SK-N-SH (cell line): Measurements from ENCODE around the gene RASSF8. TPM values are rescaled to one million over a fixed set of nuclear protein-coding genes. Genes with fewer than 3 reads are reported as not detected.

Experiments
- CTCF ChIA-PET: fragments of 300-600, 350-600 bp; formaldehyde crosslinking; extraction: SDS; loops from one replicate; lab custom pipeline; 2021; lab: Yijun Ruan, JAX
- POLR2A ChIA-PET: fragments of 350-600 bp; sonication (Branson Sonifier 250); formaldehyde crosslinking; extraction: SDS; loops from one replicate; lab custom pipeline; 2020; ENCODE audit warnings: antibody characterized with exemption, inconsistent platforms; lab: Yijun Ruan, JAX
- DNase-seq: peaks from one replicate; pipeline ENCODE4 v3.0.0; 2012
- H2AFZ ChIP-seq: fragments of 200-600 bp; sonication (generic); 2 replicates; pipeline ENCODE4 v1.8.1; 2016; ENCODE audit warnings: antibody characterized with exemption, mild to moderate bottlenecking, low read depth
- H3F3A ChIP-seq: fragments of 200-600 bp; sonication (generic); replicated peaks from 2 replicates; pipeline ENCODE3; 2016; ENCODE audit warnings: antibody characterized with exemption, mild to moderate bottlenecking; ENCODE audit not compliant: insufficient read depth
- H3K27ac ChIP-seq, 2 experiments: fragments of 200-500 bp in 1 of 2; fragments of 200-600 bp in 1 of 2; sonication (Bioruptor generic) in 1 of 2; sonication (generic), shearing (Covaris generic) in 1 of 2; 2 replicates each; pipeline versions ENCODE4 v1.5.1 to v1.6.1; 2014 to 2016; ENCODE audit warnings: low read depth in 2 of 2, inconsistent platforms in 1 of 2, low read length in 1 of 2, mild to moderate bottlenecking in 1 of 2, mixed read lengths in 1 of 2
- H3K27me3 ChIP-seq: fragments of 200-600 bp; sonication (generic), shearing (Covaris generic); 2 replicates; pipeline ENCODE4 v1.6.1; 2016; ENCODE audit warnings: mixed run types; ENCODE audit not compliant: insufficient read depth
- H3K36me3 ChIP-seq, 2 experiments: fragments of 200-500 bp in 1 of 2; fragments of 200-600 bp in 1 of 2; sonication (Bioruptor generic) in 1 of 2; sonication (generic) in 1 of 2; replicated peaks in 1 of 2; 2 replicates each; pipeline versions ENCODE3 to v1.5.1; 2014 to 2016; ENCODE audit warnings: low read length in 1 of 2, mild to moderate bottlenecking in 1 of 2; ENCODE audit not compliant: insufficient read depth in 2 of 2, control insufficient read depth in 1 of 2
- H3K4me1 ChIP-seq, 2 experiments: fragments of 200-500 bp in 1 of 2; fragments of 200-600 bp in 1 of 2; sonication (Bioruptor generic) in 1 of 2; sonication (generic), shearing (Covaris generic) in 1 of 2; 2 replicates each; pipeline versions ENCODE4 v1.5.1 to v1.6.1; 2014 to 2016; ENCODE audit warnings: low read depth in 1 of 2, low read length in 1 of 2, mixed run types in 1 of 2; ENCODE audit not compliant: insufficient read depth in 2 of 2, control insufficient read depth in 1 of 2
- H3K4me2 ChIP-seq: fragments of 200-600 bp; sonication (generic), shearing (Covaris generic); 2 replicates; pipeline ENCODE4 v1.6.1; 2017; ENCODE audit warnings: mixed run types
- H3K4me3 ChIP-seq, 2 experiments: fragments of 200-500 bp in 1 of 2; fragments of 200-600 bp in 1 of 2; sonication (Bioruptor generic) in 1 of 2; sonication (generic), shearing (Covaris generic) in 1 of 2; 2 replicates each; pipeline versions ENCODE4 v1.5.1 to v1.8.1; 2014 to 2016; ENCODE audit warnings: low read depth in 2 of 2, inconsistent platforms in 1 of 2, low read length in 1 of 2, mild to moderate bottlenecking in 1 of 2, mixed read lengths in 1 of 2, moderate library complexity in 1 of 2
- H3K79me2 ChIP-seq: fragments of 200-600 bp; sonication (generic); 2 replicates; pipeline ENCODE4 v1.8.1; 2017; ENCODE audit warnings: mild to moderate bottlenecking; ENCODE audit not compliant: insufficient read depth
- H3K9ac ChIP-seq: fragments of 200-600 bp; sonication (generic); 2 replicates; pipeline ENCODE4 v1.6.1; 2017; ENCODE audit warnings: mixed run types
- H3K9me2 ChIP-seq: fragments of 200-600 bp; sonication (generic); 2 replicates; pipeline ENCODE4 v1.6.1; 2017; ENCODE audit warnings: mixed run types
- H3K9me3 ChIP-seq: fragments of 200-600 bp; sonication (generic); 2 replicates; pipeline ENCODE4 v1.6.1; 2017; ENCODE audit warnings: mixed run types, mild to moderate bottlenecking, moderate library complexity
- H4K20me1 ChIP-seq: fragments of 200-600 bp; sonication (generic); 2 replicates; pipeline ENCODE4 v1.6.1; 2017; ENCODE audit warnings: mild to moderate bottlenecking, mixed run types; ENCODE audit not compliant: insufficient read depth
- EP300 ChIP-seq, 2 experiments: IDR thresholded peaks; 2 replicates each; pipeline versions ENCODE4 v1.4.0 to v1.6.1; 2012; ENCODE audit warnings: borderline replicate concordance in 1 of 2, low read depth in 1 of 2, low read length in 1 of 2
- EZH2phosphoT487 ChIP-seq: fragments of 200-600 bp; sonication (generic); IDR thresholded peaks from 2 replicates; pipeline ENCODE4 v1.6.1; 2017; ENCODE audit warnings: low read depth, mixed run types, mild to moderate bottlenecking, antibody characterized with exemption, moderate library complexity, borderline replicate concordance
- FOXJ3 ChIP-seq: sonication (generic); formaldehyde crosslinking; IDR thresholded peaks from 2 replicates; pipeline ENCODE4 v1.5.1; 2020; ENCODE audit warnings: mild to moderate bottlenecking, missing genetic modification reagents
- GABPA ChIP-seq: IDR thresholded peaks from 2 replicates; pipeline ENCODE4 v1.4.0; 2012; ENCODE audit warnings: low read depth, mild to moderate bottlenecking
- JUND ChIP-seq: IDR thresholded peaks from 2 replicates; pipeline ENCODE4 v1.4.0; 2012
- MAX ChIP-seq: IDR thresholded peaks from 2 replicates; pipeline ENCODE4 v1.4.0; 2012; ENCODE audit warnings: low read depth
- PBX3 ChIP-seq: IDR thresholded peaks from 2 replicates; pipeline ENCODE4; 2012
- POLR2AphosphoS5 ChIP-seq: IDR thresholded peaks from 2 replicates; pipeline ENCODE4 v1.6.1; 2012; ENCODE audit warnings: low read depth, low read length
- RCOR1 ChIP-seq: fragments of 150-350 bp; IDR thresholded peaks from 2 replicates; pipeline ENCODE4 v1.6.1; 2017; ENCODE audit warnings: antibody characterized with exemption, low read length
- RXRA ChIP-seq: IDR thresholded peaks from 2 replicates; pipeline ENCODE4 v1.4.0; 2012; ENCODE audit warnings: low read depth, mild to moderate bottlenecking, borderline replicate concordance
- SIN3A ChIP-seq: IDR thresholded peaks from 2 replicates; pipeline ENCODE4 v1.6.1; 2012; ENCODE audit warnings: low read depth, mild to moderate bottlenecking, low read length, moderate library complexity, borderline replicate concordance
- TAF1 ChIP-seq: IDR thresholded peaks from 2 replicates; pipeline ENCODE4 v1.6.1; 2012; ENCODE audit warnings: low read depth, mild to moderate bottlenecking, low read length, moderate library complexity, borderline replicate concordance
- USF1 ChIP-seq: IDR thresholded peaks from 2 replicates; pipeline ENCODE4 v1.4.0; 2012; ENCODE audit warnings: low read depth, borderline replicate concordance
- USF2 ChIP-seq: fragments of 150-350 bp; IDR thresholded peaks from 2 replicates; pipeline ENCODE4 v1.6.1; 2017; ENCODE audit warnings: antibody characterized with exemption, low read length, low read depth, borderline replicate concordance
- ZBTB33 ChIP-seq: IDR thresholded peaks from 2 replicates; pipeline ENCODE4 v1.4.0; 2012; ENCODE audit warnings: low read depth, borderline replicate concordance
- WGBS: methylation state at CpG from one replicate; pipeline ENCODE4 v1.1.6; 2017; ENCODE audit warnings: low lambda C conversion rate; 5-methylcytosine and 5-hydroxymethylcytosine counted together
- polyA plus RNA-seq, 3 experiments: library from polyadenylated mRNA; depleted of rRNA; stranded (reverse); fragments of >200 nt; gene quantifications; 2 replicates each; pipeline ENCODE4 v1.2.3, GENCODE V29; 2012

Gene RASSF8
- polyA plus RNA-seq, 1 of the 3 experiments (the other 2 are of a cell fraction) = 15.3 TPM

- no peak for TF ChIP-seq ZBTB33
- TF ChIP-seq PBX3 = no peak
- no peak for TF ChIP-seq SIN3A
- no peak for TF ChIP-seq EP300 (IDR thresholded peaks at IDR 0.05; ENCODE audit: borderline replicate concordance in 1 of 2, low read depth in 1 of 2, low read length in 1 of 2)
- TF ChIP-seq TAF1 = no peak
Measured at GRCh38 chr12:26018926-26019325, 60.4 kb downstream of the RASSF8 start (continued).

GRCh38 chr12:26021534-26021933, 63.1 kb downstream of the RASSF8 start:
- H2AFZ ChIP-seq = no peak overlapping the region
- H3K9ac ChIP-seq = no peak overlapping the region
- peaks cover 94% of the 10 kb centered on the region for H3K79me2 ChIP-seq
- H3K9me2 ChIP-seq = no peaks in the 10 kb centered on the region
- H3K4me3 ChIP-seq = no peak overlapping the region
- peaks cover 16% of the 10 kb centered on the region for H4K20me1 ChIP-seq
- ChIA-PET CTCF (interaction anchor here (0.6 to 2.2 kb wide), 5 partner anchors 7 to 620 kb away, joined by 3 to 13 read pairs (median 3); no protein-coding TSS in a partner anchor), POLR2A (no interaction called here)
- no peak for TF ChIP-seq ZBTB33
- H3F3A ChIP-seq = peaks cover 8% of the 10 kb centered on the region
- no peaks in the 10 kb centered on the region for H3K27me3 ChIP-seq
- DNase-seq = no peak
- WGBS = 100% methylated on average over 2 of the region's 2 CpGs
- peaks cover 0 to 29% of the 10 kb centered on the region in 2 experiments for H3K36me3 ChIP-seq
- peaks cover 0 to 8% of the 10 kb centered on the region in 2 experiments; a peak in 2 of 4 replicates for H3K4me1 ChIP-seq
- no peaks in the 10 kb centered on the region for H3K9me3 ChIP-seq
- H3K27ac ChIP-seq = no peak overlapping the region
- H3K4me2 ChIP-seq = no peak overlapping the region

- no peaks in the 10 kb centered on the region for H3K9me2 ChIP-seq
- H4K20me1 ChIP-seq = peaks cover 13% of the 10 kb centered on the region
- POLR2A ChIA-PET = no interaction called here
- peaks cover 12% of the 10 kb centered on the region for H3F3A ChIP-seq
- no peaks in the 10 kb centered on the region for H3K27me3 ChIP-seq
- peaks cover 0 to 5% of the 10 kb centered on the region in 2 experiments; a peak in 2 of 4 replicates for H3K4me1 ChIP-seq
- no peaks in the 10 kb centered on the region for H3K9me3 ChIP-seq
- no peak overlapping the region for H3K4me2 ChIP-seq
- 91% methylated on average over 3 of the region's 3 CpGs for WGBS
- H3K9ac ChIP-seq = no peak overlapping the region
- H3K27ac ChIP-seq = no peak overlapping the region
- no peak overlapping the region for H3K4me3 ChIP-seq
- peaks cover 94% of the 10 kb centered on the region for H3K79me2 ChIP-seq
- DNase-seq = no peak
- no peak overlapping the region for H2AFZ ChIP-seq
- CTCF ChIA-PET = interaction anchor here (1.7 kb wide), 1 partner anchor 62 kb away, joined by 7 read pairs; no protein-coding TSS in a partner anchor
- peaks cover 0 to 29% of the 10 kb centered on the region in 2 experiments for H3K36me3 ChIP-seq
- no peak for TF ChIP-seq MAX
- no peak for TF ChIP-seq TAF1
- TF ChIP-seq POLR2AphosphoS5 = no peak
- TF ChIP-seq RXRA = no peak
- TF ChIP-seq EP300 (IDR thresholded peaks at IDR 0.05; ENCODE audit: borderline replicate concordance in 1 of 2, low read depth in 1 of 2, low read length in 1 of 2) = no peak
- no peak for TF ChIP-seq RCOR1
- no peak for TF ChIP-seq USF1
- TF ChIP-seq SIN3A = no peak
- TF ChIP-seq EZH2phosphoT487 = no peak
- no peak for TF ChIP-seq GABPA
- no peak for TF ChIP-seq PBX3
- no peak for TF ChIP-seq JUND
- TF ChIP-seq FOXJ3 (CRISPR knock-in tag) = no peak
- no peak for TF ChIP-seq USF2
Measured at GRCh38 chr12:26022043-26022442, 63.6 kb downstream of the RASSF8 start.
